ENCODE measurements around the gene STEAP1B.

Gene STEAP1B

GRCh38 chr7:22468609-22469008 is 31.4 kb downstream of the STEAP1B start:
- Histone ChIP-seq H3K4me2 (ENCODE audit: low read depth, low read length, poor library complexity, severe bottlenecking) (no peak overlapping the region), H3K4me3 (ENCODE audit: insufficient read depth, low read length, poor library complexity, severe bottlenecking) (no peak overlapping the region), H3K27me3 (ENCODE audit: low read length) (no peaks in the 10 kb centered on the region; the same call in 1 of the 2 replicates), H4K20me1 (ENCODE audit: low read depth, low read length) (no peaks in the 10 kb centered on the region), H3K9me2 (replicated peaks; ENCODE audit: insufficient read depth, low read length) (no peaks in the 10 kb centered on the region), H3K9me3 (ENCODE audit: insufficient read depth, low read length) (no peaks in the 10 kb centered on the region), H3K36me3 (ENCODE audit: low read length) (no peaks in the 10 kb centered on the region), H2AFZ (ENCODE audit: low read depth, low read length, severe bottlenecking) (no peak overlapping the region), H3F3A (ENCODE audit: insufficient read depth) (no peaks in the 10 kb centered on the region), H3K27ac (ENCODE audit: low read depth, low read length) (no peak overlapping the region), H3K79me2 (ENCODE audit: insufficient read depth, low read length) (no peaks in the 10 kb centered on the region), H3K9ac (ENCODE audit: low read length) (no peak overlapping the region)
- no peak for TF ChIP-seq EZH2phosphoT487 (conservative IDR thresholded peaks at IDR 0.05; ENCODE audit: low read length)
- no peak for TF ChIP-seq CTCF (IDR thresholded peaks at IDR 0.05; ENCODE audit: insufficient read depth, low read length, poor library complexity, severe bottlenecking)

GRCh38 chr7:22464299-22464698 is 35.7 kb downstream of the STEAP1B start:
- Histone ChIP-seq H3K4me2 (ENCODE audit: low read depth, low read length, poor library complexity, severe bottlenecking) (no peak overlapping the region), H3F3A (ENCODE audit: insufficient read depth) (no peaks in the 10 kb centered on the region), H3K79me2 (ENCODE audit: insufficient read depth, low read length) (no peaks in the 10 kb centered on the region), H2AFZ (ENCODE audit: low read depth, low read length, severe bottlenecking) (no peak overlapping the region), H3K36me3 (ENCODE audit: low read length) (no peaks in the 10 kb centered on the region), H4K20me1 (ENCODE audit: low read depth, low read length) (no peaks in the 10 kb centered on the region), H3K4me3 (ENCODE audit: insufficient read depth, low read length, poor library complexity, severe bottlenecking) (no peak overlapping the region), H3K9ac (ENCODE audit: low read length) (no peak overlapping the region), H3K9me3 (ENCODE audit: insufficient read depth, low read length) (no peaks in the 10 kb centered on the region), H3K27me3 (ENCODE audit: low read length) (no peaks in the 10 kb centered on the region; the same call in 1 of the 2 replicates), H3K27ac (ENCODE audit: low read depth, low read length) (no peak overlapping the region), H3K9me2 (replicated peaks; ENCODE audit: insufficient read depth, low read length) (no peaks in the 10 kb centered on the region)
- TF ChIP-seq EZH2phosphoT487 (conservative IDR thresholded peaks at IDR 0.05; ENCODE audit: low read length), result no peak
- no peak for TF ChIP-seq CTCF (IDR thresholded peaks at IDR 0.05; ENCODE audit: insufficient read depth, low read length, poor library complexity, severe bottlenecking)

GRCh38 chr7:22460363-22460988 is 39.5 kb downstream of the STEAP1B start:
- H2AFZ ChIP-seq (ENCODE audit: low read depth, low read length, severe bottlenecking), result no peak overlapping the region
- no peak overlapping the region for H3K9ac ChIP-seq (ENCODE audit: low read length)
- no peak overlapping the region for H3K4me3 ChIP-seq (ENCODE audit: insufficient read depth, low read length, poor library complexity, severe bottlenecking)
- H3K36me3 ChIP-seq (ENCODE audit: low read length), result no peaks in the 10 kb centered on the region
- H3K27me3 ChIP-seq (ENCODE audit: low read length), result no peaks in the 10 kb centered on the region; the same call in 1 of the 2 replicates
- H3K4me2 ChIP-seq (ENCODE audit: low read depth, low read length, poor library complexity, severe bottlenecking), result no peak overlapping the region
- no peaks in the 10 kb centered on the region for H3F3A ChIP-seq (ENCODE audit: insufficient read depth)
- no peaks in the 10 kb centered on the region for H3K9me3 ChIP-seq (ENCODE audit: insufficient read depth, low read length)
- H4K20me1 ChIP-seq (ENCODE audit: low read depth, low read length), result no peaks in the 10 kb centered on the region
- no peaks in the 10 kb centered on the region for H3K79me2 ChIP-seq (ENCODE audit: insufficient read depth, low read length)
- no peak overlapping the region for H3K27ac ChIP-seq (ENCODE audit: low read depth, low read length)
- H3K9me2 ChIP-seq (replicated peaks; ENCODE audit: insufficient read depth, low read length), result no peaks in the 10 kb centered on the region
- TF ChIP-seq EZH2phosphoT487 (conservative IDR thresholded peaks at IDR 0.05; ENCODE audit: low read length), result no peak

GRCh38 chr7:22457471-22457870 is 42.5 kb downstream of the STEAP1B start:
- Histone ChIP-seq H2AFZ (ENCODE audit: low read depth, low read length, severe bottlenecking) (no peak overlapping the region), H3K4me3 (ENCODE audit: insufficient read depth, low read length, poor library complexity, severe bottlenecking) (no peak overlapping the region), H3K9me2 (replicated peaks; ENCODE audit: insufficient read depth, low read length) (no peaks in the 10 kb centered on the region), H3K36me3 (ENCODE audit: low read length) (no peaks in the 10 kb centered on the region), H3F3A (ENCODE audit: insufficient read depth) (no peaks in the 10 kb centered on the region), H3K27me3 (ENCODE audit: low read length) (no peaks in the 10 kb centered on the region), H3K4me2 (ENCODE audit: low read depth, low read length, poor library complexity, severe bottlenecking) (no peak overlapping the region), H4K20me1 (ENCODE audit: low read depth, low read length) (no peaks in the 10 kb centered on the region), H3K9ac (ENCODE audit: low read length) (no peak overlapping the region), H3K9me3 (ENCODE audit: insufficient read depth, low read length) (no peaks in the 10 kb centered on the region), H3K79me2 (ENCODE audit: insufficient read depth, low read length) (no peaks in the 10 kb centered on the region), H3K27ac (ENCODE audit: low read depth, low read length) (no peak overlapping the region)
- TF ChIP-seq CTCF (IDR thresholded peaks at IDR 0.05; ENCODE audit: insufficient read depth, low read length, poor library complexity, severe bottlenecking) (no peak), EZH2phosphoT487 (conservative IDR thresholded peaks at IDR 0.05; ENCODE audit: low read length) (no peak)

Measured in SU-DHL-6 (cell line).